ENCODE measurements around the gene TGDS. TPM values are rescaled to one million over a fixed set of nuclear protein-coding genes. Genes with fewer than 3 reads are reported as not detected.

TGDS gene
- total and polyA plus RNA-seq, 2 of the 8 experiments (the other 6 are each of a cell fraction or from before 2014, with no cell fraction given): 11.6 to 11.8 TPM

- Histone ChIP-seq H3K79me2 (ENCODE audit: control insufficient read depth in 1 of 2, insufficient read depth in 2 of 2, low read length in 2 of 2) (no peaks in the 10 kb centered on the region), H3K4me1 (replicated peaks in 1 of 4; ENCODE audit: control insufficient read depth in 3 of 4, insufficient read depth in 4 of 4, low read length in 3 of 4) (peaks cover 0 to 3% (median 0%) of the 10 kb centered on the region in 4 experiments; a peak in 1 of 7 replicates), H3K9ac (replicated peaks in 1 of 4; ENCODE audit: extremely low read depth in 1 of 4, low read depth in 3 of 4, low read length in 3 of 4) (no peak overlapping the region), H3K79me1 (ENCODE audit: low read depth, low read length) (no peaks in the 10 kb centered on the region), H2AFZ (ENCODE audit: low read length) (no peak overlapping the region), H2BK120ac (replicated peaks; ENCODE audit: low read depth, low read length) (no peak overlapping the region), H2BK15ac (ENCODE audit: low read length) (no peak overlapping the region), H3K4ac (replicated peaks; ENCODE audit: insufficient read length, low read depth, low read length) (no peak overlapping the region), H4K8ac (ENCODE audit: extremely low read depth, insufficient read depth, low read length) (no peak overlapping the region), H3K36me3 (ENCODE audit: control insufficient read depth in 2 of 4, insufficient read depth in 4 of 4, low read length in 3 of 4) (no peaks in the 10 kb centered on the region), H2BK12ac (ENCODE audit: low read depth, low read length) (no peak overlapping the region), H3K4me3 (ENCODE audit: extremely low read depth in 1 of 4, insufficient read depth in 2 of 4, low read depth in 3 of 4, low read length in 4 of 4) (no peak overlapping the region), H3K27me3 (replicated peaks in 1 of 4; ENCODE audit: control insufficient read depth in 3 of 4, extremely low read depth in 1 of 4, insufficient read depth in 3 of 4, low read length in 3 of 4) (no peaks in the 10 kb centered on the region; a peak in 1 of 7 replicates), H3K18ac (ENCODE audit: extremely low read depth, low read length) (no peak overlapping the region), H3K27ac (ENCODE audit: low read depth, low read length) (no peak overlapping the region), H2BK20ac (ENCODE audit: low read length) (no peak overlapping the region), H3K23ac (ENCODE audit: insufficient read length) (no peak overlapping the region), H3K23me2 (ENCODE audit: low read depth, low read length) (peaks cover 10% of the 10 kb centered on the region), H4K91ac (replicated peaks; ENCODE audit: insufficient read length, low read length) (no peak overlapping the region), H2BK5ac (ENCODE audit: low read depth, low read length) (no peak overlapping the region), H3K4me2 (ENCODE audit: insufficient read depth in 1 of 2, low read depth in 2 of 2, low read length in 2 of 2) (no peak overlapping the region), H4K20me1 (replicated peaks in 1 of 2; ENCODE audit: control insufficient read depth in 1 of 2, insufficient read depth in 2 of 2, low read length in 2 of 2) (no peaks in the 10 kb centered on the region), H3K9me3 (ENCODE audit: insufficient read depth in 2 of 2, low read depth in 1 of 2, low read length in 1 of 2) (no peaks in the 10 kb centered on the region), H2AK5ac (ENCODE audit: low read depth, low read length) (no peak overlapping the region), H4K5ac (ENCODE audit: insufficient read length, low read depth, low read length) (no peak overlapping the region), H3K14ac (ENCODE audit: insufficient read length) (no peak overlapping the region), H3K56ac (replicated peaks; ENCODE audit: insufficient read length, low read depth, low read length) (no peak overlapping the region)
- WGBS, 2 experiments (ENCODE audit: extremely low coverage in 1 of 2, insufficient coverage in 1 of 2, insufficient read length in 1 of 2, insufficient replicate concordance in 2 of 2, low coverage in 1 of 2, low lambda C conversion rate in 2 of 2, missing lambda C conversion rate in 1 of 2): 94% methylated on average over 5 of the region's 5 CpGs; no CpG with 5 or more reads in 1 of the 2 experiments
- ChIA-PET POLR2A (ENCODE audit: partially characterized antibody) (interaction anchor here (1.5 kb wide), 1 partner anchor 45 kb away, joined by 4 read pairs; no protein-coding TSS in a partner anchor), CTCF (ENCODE audit: partially characterized antibody) (interaction anchor here (0.5 to 1.5 kb wide), 2 partner anchors 10 to 123 kb away, joined by 3 read pairs; no protein-coding TSS in a partner anchor)
- DNase-seq (ENCODE audit: low read depth in 1 of 2, low spot score in 2 of 2) (no peak), FAIRE-seq (no peak)
- no peak for TF ChIP-seq POLR2AphosphoS5 (IDR thresholded peaks at IDR 0.05; ENCODE audit: low read depth, low read length)
- no peak for TF ChIP-seq TEAD4 (IDR thresholded peaks at IDR 0.05; ENCODE audit: low read depth, low read length)
- TF ChIP-seq BACH1 (IDR thresholded peaks at IDR 0.05; ENCODE audit: low read length): no peak
- TF ChIP-seq EGR1 (IDR thresholded peaks at IDR 0.05; ENCODE audit: borderline replicate concordance, low read depth, low read length): no peak
- no peak for TF ChIP-seq CHD2 (IDR thresholded peaks at IDR 0.05; ENCODE audit: low read length)
- no peak for TF ChIP-seq EZH2 (IDR thresholded peaks at IDR 0.05; ENCODE audit: low read depth, low read length, severe bottlenecking)
- TF ChIP-seq CHD1 (IDR thresholded peaks at IDR 0.05; ENCODE audit: low read depth, low read length): no peak
- TF ChIP-seq CEBPB (IDR thresholded peaks at IDR 0.05; ENCODE audit: low read depth, low read length): no peak
- TF ChIP-seq KDM1A (IDR thresholded peaks at IDR 0.05; ENCODE audit: borderline replicate concordance, low read length): no peak
- TF ChIP-seq RXRA (IDR thresholded peaks at IDR 0.05; ENCODE audit: insufficient read depth, low read depth, low read length): no peak
- TF ChIP-seq SP1 (IDR thresholded peaks at IDR 0.05; ENCODE audit: low read depth, low read length): no peak
- no peak for TF ChIP-seq KDM4A (IDR thresholded peaks at IDR 0.05; ENCODE audit: low read depth, low read length, severe bottlenecking)
- TF ChIP-seq, protein P1, sequence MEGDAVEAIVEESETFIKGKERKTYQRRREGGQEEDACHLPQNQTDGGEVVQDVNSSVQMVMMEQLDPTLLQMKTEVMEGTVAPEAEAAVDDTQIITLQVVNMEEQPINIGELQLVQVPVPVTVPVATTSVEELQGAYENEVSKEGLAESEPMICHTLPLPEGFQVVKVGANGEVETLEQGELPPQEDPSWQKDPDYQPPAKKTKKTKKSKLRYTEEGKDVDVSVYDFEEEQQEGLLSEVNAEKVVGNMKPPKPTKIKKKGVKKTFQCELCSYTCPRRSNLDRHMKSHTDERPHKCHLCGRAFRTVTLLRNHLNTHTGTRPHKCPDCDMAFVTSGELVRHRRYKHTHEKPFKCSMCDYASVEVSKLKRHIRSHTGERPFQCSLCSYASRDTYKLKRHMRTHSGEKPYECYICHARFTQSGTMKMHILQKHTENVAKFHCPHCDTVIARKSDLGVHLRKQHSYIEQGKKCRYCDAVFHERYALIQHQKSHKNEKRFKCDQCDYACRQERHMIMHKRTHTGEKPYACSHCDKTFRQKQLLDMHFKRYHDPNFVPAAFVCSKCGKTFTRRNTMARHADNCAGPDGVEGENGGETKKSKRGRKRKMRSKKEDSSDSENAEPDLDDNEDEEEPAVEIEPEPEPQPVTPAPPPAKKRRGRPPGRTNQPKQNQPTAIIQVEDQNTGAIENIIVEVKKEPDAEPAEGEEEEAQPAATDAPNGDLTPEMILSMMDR (IDR thresholded peaks at IDR 0.05; ENCODE audit: control extremely low read depth in 1 of 3, insufficient read depth in 1 of 3, low read depth in 1 of 3, low read length in 3 of 3): no peak
Observed at GRCh38 chr13:94552095-94552494, 43.9 kb downstream of the TGDS start.

Measured in H1 (cell line).